NCI-H187 (cell line): ENCODE data around the gene PITX2.
A peak's percentile ranks its signal among the peaks of the same experiment; 100 is the strongest.

ENCODE experiments used
- DNase-seq, 2 experiments: peaks; one replicate each; lab custom pipeline; 2025; lab: John Stamatoyannopoulos, UW

PITX2 gene

GRCh38 chr4:110622841-110623717 is at the start of gene PITX2:
PITX2 (minus strand) TSS chr4:110623077; CDS start chr4:110622460, 617 bp downstream.
- DNase-seq, result peak; percentile 36 to 75

DNA sequence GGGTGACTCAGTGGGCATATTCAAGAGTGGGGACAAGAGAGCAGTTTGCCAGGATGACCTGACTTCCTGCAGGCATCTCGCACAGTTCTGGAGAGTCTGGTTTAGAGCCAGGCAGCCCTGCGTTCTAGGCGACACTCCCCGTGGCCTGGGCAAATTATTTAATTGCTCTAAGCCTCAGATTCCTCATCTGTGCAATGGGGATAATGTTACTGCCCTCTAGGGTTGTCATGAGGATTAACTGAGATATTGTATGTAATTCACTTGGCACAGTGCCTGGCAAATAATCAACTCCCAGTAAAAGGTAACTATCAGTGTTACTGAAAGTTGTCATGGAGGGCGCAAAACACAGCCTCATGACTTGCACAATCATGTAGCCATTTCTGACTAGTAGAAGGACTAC is 48.8 kb upstream of the PITX2 start:
- DNase-seq, result no peak

- DNase-seq, result no peak
These were observed 46.8 kb upstream of the PITX2 start for GRCh38 chr4:110669663-110670062.

DNA sequence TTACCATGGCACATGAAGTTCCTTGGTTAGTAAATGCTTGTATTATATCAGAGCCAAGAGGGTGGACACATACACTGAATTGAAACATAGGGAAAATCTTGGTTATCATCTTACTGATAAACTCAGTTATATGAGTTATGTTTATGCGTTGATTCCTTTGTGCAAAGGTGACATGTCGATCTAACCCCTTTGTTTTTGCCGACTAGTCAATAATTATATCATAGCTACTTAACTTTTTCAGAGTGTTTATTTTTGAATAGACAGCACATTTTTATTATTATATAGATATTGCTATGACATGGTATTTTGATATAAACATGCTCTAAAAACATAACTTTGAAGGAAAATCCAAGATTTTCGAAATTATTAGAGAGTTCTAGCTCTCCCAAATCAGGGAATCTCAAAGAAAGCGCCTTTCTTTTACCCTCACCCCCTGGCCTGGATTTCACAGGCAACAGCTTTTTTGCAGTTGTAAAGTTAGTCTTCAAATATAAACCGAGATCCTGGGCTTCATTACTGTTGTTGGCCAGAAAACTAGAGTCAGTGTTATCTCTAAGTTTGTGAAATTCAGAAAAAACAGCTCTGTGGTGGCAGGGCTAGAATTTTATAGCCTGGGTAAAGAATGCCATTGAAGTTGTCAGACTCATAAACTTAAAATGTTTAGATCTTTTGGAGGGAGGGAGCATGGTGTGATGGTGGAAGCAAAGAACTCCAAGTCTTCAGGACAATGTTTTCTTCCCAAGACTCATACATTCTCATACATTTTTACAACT is 45.8 kb upstream of the PITX2 start:
- no peak for DNase-seq

DNA sequence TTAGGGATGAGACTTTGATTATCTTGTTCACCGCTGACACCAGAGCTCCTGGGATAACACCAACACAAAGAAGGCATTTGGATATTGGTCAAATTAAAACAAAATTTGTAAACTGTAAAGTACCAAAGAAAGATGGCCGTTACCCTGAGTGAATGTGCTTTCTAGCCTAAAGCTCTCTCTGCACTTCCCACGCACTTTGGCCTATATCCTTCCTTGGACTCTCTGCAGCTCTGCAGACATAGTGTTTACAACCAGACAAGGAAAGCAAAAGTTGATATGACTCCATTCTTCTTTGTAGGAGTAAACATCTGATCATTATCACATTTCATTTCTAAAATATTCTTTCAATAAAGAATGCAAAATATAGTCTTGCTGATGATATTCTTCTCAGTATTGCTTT is 44.8 kb upstream of the PITX2 start:
- no peak for DNase-seq

DNA sequence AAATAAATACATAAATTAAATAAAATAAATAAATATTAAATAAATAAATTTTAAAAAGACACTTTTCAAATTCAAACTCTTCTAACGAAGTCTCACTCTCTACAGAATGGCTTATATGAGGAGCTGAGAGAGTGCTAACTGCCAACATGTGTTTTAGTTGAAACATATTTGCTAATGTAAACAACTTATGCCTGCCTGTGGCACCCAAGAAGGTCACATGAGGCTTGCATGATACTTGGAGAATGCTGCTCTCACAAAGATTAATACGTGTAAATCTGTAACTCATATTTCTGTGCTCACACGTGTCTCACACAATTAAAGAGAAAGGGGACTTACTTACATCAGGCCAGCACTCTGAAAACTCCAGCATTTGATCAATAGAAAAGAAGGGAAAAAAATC is 43.2 kb upstream of the PITX2 start:
- DNase-seq, result no peak

DNA sequence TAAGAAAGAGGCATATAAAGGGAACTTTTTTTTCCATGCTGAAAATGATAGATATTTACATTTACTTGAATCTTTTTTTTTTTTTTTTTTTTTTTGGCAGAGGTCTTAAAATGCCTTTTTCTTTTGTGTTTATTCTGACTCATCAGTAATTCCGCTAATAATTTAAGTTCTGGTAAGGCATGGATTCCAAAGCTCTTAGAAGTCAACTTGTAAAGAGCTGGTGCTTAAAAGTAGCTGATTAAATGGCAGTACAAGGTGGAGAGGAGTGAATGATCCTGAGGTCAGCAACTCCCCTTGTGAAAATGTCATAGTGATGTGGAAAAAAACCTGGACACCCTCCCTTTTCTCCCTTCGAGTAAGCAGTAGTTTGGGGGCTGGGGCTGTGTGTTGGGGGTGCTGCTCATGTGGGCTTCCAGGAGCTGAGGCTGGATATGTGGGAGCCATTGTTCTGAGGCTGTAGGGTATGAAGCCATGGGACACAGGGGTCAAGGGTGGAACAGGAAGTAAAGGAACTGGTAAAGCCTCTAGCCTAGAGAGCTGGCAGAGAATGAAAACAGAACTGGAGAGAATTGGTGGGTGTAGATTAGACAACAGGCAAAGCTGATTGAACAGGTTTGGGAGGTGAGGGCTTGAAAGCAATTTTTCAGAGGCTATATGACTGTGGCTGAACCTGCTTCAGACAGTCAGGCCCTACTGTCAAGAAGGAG is 41.0 kb upstream of the PITX2 start:
- DNase-seq, result no peak

DNA sequence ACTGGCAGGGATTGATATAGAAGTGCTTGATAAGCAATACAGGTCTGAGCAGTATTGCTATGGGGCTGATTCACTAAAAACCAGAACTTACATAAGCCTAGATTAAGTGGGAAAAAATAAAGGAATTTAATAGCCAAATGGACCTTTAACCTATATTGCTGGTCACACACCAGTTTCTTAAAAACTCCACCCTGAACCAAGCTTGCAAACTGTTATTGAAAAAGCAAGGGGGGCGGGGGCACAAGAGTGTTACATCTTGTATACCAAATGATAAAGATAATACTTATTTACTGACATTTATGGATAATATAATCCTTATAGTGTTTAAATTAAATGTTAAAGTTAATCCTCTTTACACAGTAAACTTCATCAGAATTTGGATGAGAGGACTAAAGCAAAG is 40.3 kb upstream of the PITX2 start:
- DNase-seq, result no peak

DNA sequence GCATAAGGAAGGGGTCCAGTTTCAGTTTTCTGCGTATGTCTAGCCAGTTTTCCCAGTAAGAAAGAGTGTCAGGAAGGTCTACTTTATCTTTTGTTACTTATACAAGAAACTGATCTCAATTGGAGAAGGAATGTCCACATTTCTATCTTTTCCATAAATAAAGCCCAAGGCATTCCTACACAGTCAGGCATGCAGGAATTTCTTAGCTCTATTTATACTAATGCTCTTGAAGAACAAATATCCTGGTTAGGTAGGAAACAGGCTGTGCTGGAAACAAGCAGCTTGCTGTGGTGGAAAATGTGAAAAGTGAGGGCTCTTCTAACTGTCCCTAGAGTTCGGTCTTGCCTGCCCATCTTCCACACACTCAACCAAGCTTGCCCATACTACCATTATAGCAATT is 37.9 kb upstream of the PITX2 start:
- DNase-seq, result no peak

GRCh38 chr4:110654254-110654635 is 31.4 kb upstream of the PITX2 start:
- DNase-seq, result no peak

DNA sequence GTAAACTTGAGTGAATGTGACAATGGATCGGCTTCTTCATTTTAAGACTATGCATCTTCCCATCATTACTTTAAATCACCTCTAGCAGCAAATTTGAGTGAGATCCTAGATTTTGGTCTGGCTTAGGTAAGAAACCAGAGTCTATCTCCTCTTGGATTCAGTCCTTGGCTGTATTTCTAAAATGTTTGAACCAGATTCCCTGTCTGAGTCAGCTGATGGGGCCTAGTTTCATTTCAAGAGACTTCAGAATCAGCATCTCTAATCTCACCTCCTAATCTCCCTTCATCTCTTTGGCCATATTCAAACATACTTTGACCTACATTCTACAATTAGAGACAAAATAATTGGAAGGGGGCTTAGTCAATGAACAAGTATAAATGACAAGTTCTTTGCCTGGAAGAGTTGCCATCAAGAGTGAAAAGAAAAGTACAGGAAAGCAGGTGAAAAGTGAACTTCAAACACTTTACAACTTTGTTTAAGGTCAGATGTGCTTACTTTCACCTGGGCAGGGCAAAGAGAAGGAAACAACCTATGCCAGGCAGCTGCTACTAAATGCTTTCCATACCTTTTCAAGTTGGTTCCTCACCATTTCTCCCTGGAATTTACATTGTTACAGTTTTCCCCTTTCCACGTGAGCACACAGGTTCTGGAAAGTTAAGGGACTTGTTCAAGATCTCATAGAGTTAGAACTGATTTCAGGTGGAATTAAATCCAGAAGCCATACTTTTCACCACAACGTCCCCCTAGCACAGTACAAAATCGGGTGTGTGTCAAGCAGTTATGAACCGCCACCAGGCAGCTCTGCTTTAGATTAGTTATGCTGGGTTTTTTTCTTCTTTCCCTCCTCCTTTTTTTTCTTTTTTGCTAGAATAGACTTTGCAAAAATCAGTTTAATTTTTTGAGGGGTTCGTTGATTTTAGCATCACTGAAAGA is 30.7 kb upstream of the PITX2 start:
- no peak for DNase-seq

GRCh38 chr4:110644008-110644407 is 21.1 kb upstream of the PITX2 start:
- DNase-seq, result no peak

DNA sequence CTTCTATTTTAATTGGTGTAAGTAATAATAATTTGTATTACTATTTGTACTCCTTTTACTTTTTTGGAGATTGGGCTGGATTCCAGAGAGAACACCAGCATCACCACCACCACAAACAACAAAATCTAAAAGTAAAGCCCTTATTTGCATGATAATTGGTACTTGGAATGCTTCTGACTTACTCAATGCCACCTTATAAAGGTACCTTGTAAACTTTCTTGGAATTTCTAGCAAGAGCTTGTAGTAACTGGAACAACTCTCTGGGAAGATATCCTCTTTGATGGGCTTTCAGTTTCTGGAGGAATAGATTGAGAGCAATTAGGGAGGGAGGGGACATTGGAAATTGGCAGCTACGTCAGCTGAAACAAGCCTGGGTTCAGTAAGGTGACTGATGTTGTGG is 20.2 kb upstream of the PITX2 start:
- no peak for DNase-seq

DNA sequence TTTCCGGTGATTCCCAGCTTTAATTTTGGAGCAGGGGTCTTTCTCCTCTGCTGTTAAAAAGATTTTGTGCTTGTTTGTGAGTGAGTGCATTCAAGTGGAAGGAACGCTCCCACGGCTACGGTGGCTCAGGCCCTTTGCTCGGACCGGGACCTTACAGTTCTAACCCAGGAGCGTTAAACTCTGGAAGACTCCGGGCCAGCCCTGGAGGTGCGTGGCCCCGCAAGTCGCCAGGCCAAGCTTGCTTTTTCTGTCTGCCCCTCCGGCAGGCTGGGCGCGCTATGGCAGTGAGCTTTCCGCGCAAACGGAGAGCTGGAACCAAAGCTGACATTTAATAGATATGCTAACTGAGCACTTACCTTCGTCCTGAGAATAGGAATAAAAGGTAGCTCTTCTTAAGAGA is 18.3 kb upstream of the PITX2 start:
- no peak for DNase-seq

- no peak for DNase-seq
These were observed 17.7 kb upstream of the PITX2 start for GRCh38 chr4:110640576-110640975.

GRCh38 chr4:110639207-110640090 is 16.6 kb upstream of the PITX2 start:
- no peak for DNase-seq

GRCh38 chr4:110638089-110638746 is 15.3 kb upstream of the PITX2 start:
- no peak for DNase-seq

- no peak for DNase-seq
These were observed 14.7 kb upstream of the PITX2 start for GRCh38 chr4:110637408-110638088.

GRCh38 chr4:110636680-110637407 is 14.0 kb upstream of the PITX2 start:
- no peak for DNase-seq
